ENCODE measurements around the gene ACP2.

ACP2 gene

DNA sequence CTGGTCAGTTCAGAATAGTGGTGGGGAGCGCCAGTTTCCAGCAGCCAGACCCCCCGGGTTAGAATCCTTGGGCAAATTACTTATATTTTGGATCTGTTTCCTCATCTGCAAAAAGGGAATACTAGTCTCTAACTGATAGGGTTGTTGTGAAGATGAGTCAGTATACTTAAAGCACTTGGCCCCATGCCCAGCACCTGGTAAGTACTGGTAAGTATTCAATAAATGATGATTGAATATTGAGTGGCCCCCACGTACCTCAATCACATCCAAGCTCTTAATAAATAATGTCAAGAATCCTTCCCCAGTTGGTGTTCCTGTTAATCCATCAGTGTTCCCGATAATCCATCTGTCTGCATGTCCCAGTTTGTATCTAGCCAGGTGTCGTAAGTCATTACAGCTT, 12.1 kb downstream of the ACP2 start:
- Histone ChIP-seq H3K9ac (ENCODE audit: low read length) (no peak overlapping the region), H3K27me3 (ENCODE audit: control insufficient read depth, insufficient read depth, low read length) (no peaks in the 10 kb centered on the region), H3K4me3 (ENCODE audit: low read length) (no peak overlapping the region), H3K36me3 (ENCODE audit: control insufficient read depth, low read depth, low read length) (peaks cover 31% of the 10 kb centered on the region), H3K9me3 (ENCODE audit: control insufficient read depth, low read depth, low read length) (no peaks in the 10 kb centered on the region), H3K4me1 (ENCODE audit: control insufficient read depth, low read depth, low read length) (no peaks in the 10 kb centered on the region), H3K27ac (ENCODE audit: low read length) (no peak overlapping the region)

DNA sequence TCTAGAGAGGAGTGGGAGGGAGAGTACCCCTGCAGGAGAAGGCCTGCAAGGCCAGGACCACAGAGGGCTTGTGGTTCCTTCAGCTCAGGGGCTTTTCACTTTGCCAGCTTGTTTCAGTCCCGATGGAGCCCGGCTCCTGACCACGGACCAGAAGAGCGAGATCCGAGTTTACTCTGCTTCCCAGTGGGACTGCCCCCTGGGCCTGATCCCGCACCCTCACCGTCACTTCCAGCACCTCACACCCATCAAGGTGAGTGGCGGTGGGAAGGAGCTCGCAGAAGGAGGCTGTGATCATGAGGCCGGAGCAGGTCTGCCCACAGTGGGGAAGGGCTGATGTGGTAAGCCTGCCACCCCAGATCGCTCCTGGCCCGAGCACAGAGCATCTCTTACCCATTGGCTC, 13.5 kb downstream of the ACP2 start:
- no peak overlapping the region for H3K4me3 ChIP-seq (ENCODE audit: low read length)
- H3K27me3 ChIP-seq (ENCODE audit: control insufficient read depth, insufficient read depth, low read length): no peaks in the 10 kb centered on the region
- H3K4me1 ChIP-seq (ENCODE audit: control insufficient read depth, low read depth, low read length): no peaks in the 10 kb centered on the region
- H3K27ac ChIP-seq (ENCODE audit: low read length): no peak overlapping the region
- peaks cover 29% of the 10 kb centered on the region for H3K36me3 ChIP-seq (ENCODE audit: control insufficient read depth, low read depth, low read length)
- H3K9me3 ChIP-seq (ENCODE audit: control insufficient read depth, low read depth, low read length): no peaks in the 10 kb centered on the region
- no peak overlapping the region for H3K9ac ChIP-seq (ENCODE audit: low read length)

DNA sequence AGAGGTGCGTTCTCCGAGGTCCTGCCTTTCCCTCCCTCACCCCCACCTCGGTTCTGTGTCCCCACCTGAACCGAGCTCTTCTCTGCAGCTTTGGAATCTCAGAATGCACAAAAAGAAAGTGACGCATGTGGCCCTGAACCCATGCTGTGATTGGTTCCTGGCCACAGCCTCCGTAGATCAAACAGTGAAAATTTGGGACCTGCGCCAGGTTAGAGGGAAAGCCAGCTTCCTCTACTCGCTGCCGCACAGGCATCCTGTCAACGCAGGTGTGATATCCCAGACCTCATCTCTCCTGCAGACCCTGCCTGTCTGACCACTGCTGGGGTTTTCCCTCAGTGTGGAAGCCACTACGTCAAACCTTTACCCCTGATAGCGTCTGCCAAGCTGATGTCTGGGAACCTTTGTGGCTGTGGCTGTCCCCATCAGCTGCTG, 13.9 kb downstream of the ACP2 start:
- Histone ChIP-seq H3K36me3 (ENCODE audit: control insufficient read depth, low read depth, low read length) (peaks cover 24% of the 10 kb centered on the region), H3K4me1 (ENCODE audit: control insufficient read depth, low read depth, low read length) (no peaks in the 10 kb centered on the region), H3K4me3 (ENCODE audit: low read length) (no peak overlapping the region), H3K9me3 (ENCODE audit: control insufficient read depth, low read depth, low read length) (no peaks in the 10 kb centered on the region), H3K27ac (ENCODE audit: low read length) (no peak overlapping the region), H3K27me3 (ENCODE audit: control insufficient read depth, insufficient read depth, low read length) (no peaks in the 10 kb centered on the region), H3K9ac (ENCODE audit: low read length) (no peak overlapping the region)

DNA sequence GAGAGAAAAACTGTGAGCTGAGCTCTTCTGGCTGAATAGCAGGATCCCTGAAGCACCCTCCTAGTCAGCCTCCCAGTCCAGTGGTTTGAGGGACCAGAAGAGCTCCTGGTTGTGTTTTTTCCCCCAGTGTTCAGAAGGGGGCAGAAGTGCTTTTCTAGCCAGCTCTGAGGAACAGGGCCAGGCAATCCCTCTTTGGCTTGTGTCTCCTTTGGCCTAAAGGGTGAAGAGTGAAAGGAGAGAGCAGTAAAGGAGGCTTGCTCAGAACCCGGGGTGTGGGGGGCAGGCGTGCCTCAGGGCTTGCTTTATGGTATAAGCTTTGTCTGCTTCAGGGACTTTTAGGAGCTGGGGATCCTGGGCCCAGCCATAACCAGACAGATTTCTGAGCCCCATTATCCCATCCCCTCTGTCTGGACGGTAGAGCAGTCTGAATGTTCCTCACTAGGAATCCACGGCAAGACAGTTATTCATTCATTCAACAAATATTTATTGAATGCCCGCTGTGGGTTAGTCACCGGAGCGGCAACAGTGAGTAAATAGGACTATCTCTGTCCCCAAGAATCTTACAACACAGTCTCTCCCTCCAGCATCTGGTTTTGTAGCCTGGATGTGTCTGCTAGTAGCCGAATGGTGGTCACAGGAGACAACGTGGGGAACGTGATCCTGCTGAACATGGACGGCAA, 14.5 kb downstream of the ACP2 start:
- no peak overlapping the region for H3K27ac ChIP-seq (ENCODE audit: low read length)
- no peaks in the 10 kb centered on the region for H3K9me3 ChIP-seq (ENCODE audit: control insufficient read depth, low read depth, low read length)
- no peak overlapping the region for H3K4me3 ChIP-seq (ENCODE audit: low read length)
- H3K9ac ChIP-seq (ENCODE audit: low read length): no peak overlapping the region
- peaks cover 19% of the 10 kb centered on the region for H3K36me3 ChIP-seq (ENCODE audit: control insufficient read depth, low read depth, low read length)
- H3K27me3 ChIP-seq (ENCODE audit: control insufficient read depth, insufficient read depth, low read length): no peaks in the 10 kb centered on the region
- no peaks in the 10 kb centered on the region for H3K4me1 ChIP-seq (ENCODE audit: control insufficient read depth, low read depth, low read length)

DNA sequence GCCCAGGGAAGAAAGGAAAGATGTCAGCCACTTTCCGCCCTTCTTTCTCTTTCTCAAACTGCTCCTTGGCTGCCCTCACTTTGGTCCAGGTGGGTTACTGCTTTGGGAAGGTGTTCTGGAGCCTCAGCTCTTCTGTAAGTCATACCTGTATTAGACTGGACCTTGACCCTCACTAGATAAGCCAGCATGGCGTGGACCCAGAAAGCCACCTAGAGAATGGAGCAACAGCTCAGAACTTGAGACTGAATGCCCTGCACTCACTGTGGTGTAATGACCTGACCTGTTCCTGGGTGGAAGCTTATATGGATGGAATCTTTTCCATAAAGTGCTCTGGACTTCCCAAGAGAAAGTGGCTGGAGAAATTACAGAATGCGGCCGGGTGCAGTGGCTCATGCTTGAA, 15.6 kb downstream of the ACP2 start:
- H3K36me3 ChIP-seq (ENCODE audit: control insufficient read depth, low read depth, low read length): peaks cover 14% of the 10 kb centered on the region
- no peak overlapping the region for H3K9ac ChIP-seq (ENCODE audit: low read length)

DNA sequence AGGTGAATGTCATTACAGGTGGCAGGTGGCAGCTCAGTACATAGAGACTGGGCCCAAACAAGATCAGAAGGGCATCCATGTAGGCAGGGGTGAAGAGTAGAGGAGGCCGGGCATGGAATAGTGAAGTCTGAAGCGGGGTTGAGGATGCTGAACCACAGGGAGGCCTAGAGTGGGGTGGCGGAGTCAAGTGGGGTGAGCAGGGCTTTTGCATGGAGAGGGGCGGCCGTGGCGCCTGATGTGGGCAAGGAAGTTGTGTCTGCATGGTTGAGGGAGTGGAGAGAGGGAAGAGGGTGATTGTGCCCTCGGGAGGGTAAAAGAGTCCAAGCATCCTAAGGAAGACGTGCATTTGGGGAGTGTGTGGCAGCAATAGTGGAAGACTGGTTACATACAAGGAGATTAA, 19.5 kb downstream of the ACP2 start:
- Histone ChIP-seq H3K36me3 (ENCODE audit: control insufficient read depth, low read depth, low read length) (peaks cover 8% of the 10 kb centered on the region), H3K9me3 (ENCODE audit: control insufficient read depth, low read depth, low read length) (no peaks in the 10 kb centered on the region), H3K27ac (ENCODE audit: low read length) (no peak overlapping the region), H3K27me3 (ENCODE audit: control insufficient read depth, insufficient read depth, low read length) (no peaks in the 10 kb centered on the region), H3K9ac (ENCODE audit: low read length) (no peak overlapping the region), H3K4me3 (ENCODE audit: low read length) (no peak overlapping the region), H3K4me1 (ENCODE audit: control insufficient read depth, low read depth, low read length) (no peaks in the 10 kb centered on the region)

More for the DNA sequence above, 15.6 kb downstream of the ACP2 start:
- no peaks in the 10 kb centered on the region for H3K4me1 ChIP-seq (ENCODE audit: control insufficient read depth, low read depth, low read length)
- H3K9me3 ChIP-seq (ENCODE audit: control insufficient read depth, low read depth, low read length): no peaks in the 10 kb centered on the region
- no peaks in the 10 kb centered on the region for H3K27me3 ChIP-seq (ENCODE audit: control insufficient read depth, insufficient read depth, low read length)
- no peak overlapping the region for H3K4me3 ChIP-seq (ENCODE audit: low read length)
- H3K27ac ChIP-seq (ENCODE audit: low read length): no peak overlapping the region

DNA sequence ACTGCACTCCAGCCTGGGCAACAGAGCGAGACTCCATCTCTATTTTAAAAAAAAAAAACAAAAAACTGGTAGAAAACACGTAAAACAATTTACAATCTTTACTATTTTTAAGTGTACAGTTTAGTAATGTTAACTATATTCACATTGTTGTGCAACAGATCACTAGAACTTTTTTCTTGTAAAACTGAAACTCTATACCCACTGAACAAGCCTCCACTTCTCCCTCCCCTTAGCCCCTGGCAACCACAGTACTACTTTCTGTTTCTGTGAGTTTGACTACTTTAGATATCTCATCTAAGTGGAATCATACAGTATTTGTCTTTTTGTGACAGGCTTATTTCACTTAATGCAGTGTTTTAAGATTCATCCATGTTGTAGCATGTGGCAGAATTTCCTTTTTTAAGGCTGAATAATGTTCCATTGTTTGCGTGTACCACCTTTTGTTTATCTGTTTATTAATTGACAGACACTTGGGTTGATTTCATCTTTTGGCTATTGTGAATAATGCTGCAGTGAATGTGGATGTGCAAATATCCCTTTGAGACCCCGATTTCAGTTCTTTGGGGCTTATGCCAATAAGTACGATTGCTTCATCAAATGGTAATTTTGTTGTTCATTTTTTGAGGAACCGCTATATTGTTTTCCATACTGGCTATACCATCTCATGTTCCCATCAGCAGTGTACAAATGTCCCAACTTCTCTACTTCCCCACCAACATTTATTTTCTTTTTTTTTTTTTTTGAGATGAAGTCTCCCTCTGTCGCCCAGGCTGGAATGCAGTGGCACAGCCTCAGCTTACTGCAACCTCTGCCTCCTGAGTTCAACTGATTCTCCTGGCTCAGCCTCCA, 22.8 kb downstream of the ACP2 start:
- H3K4me1 ChIP-seq (ENCODE audit: control insufficient read depth, low read depth, low read length): no peaks in the 10 kb centered on the region
- H3K27ac ChIP-seq (ENCODE audit: low read length): no peak overlapping the region
- peaks cover 14% of the 10 kb centered on the region for H3K36me3 ChIP-seq (ENCODE audit: control insufficient read depth, low read depth, low read length)
- H3K9ac ChIP-seq (ENCODE audit: low read length): no peak overlapping the region
- H3K4me3 ChIP-seq (ENCODE audit: low read length): no peak overlapping the region
- no peaks in the 10 kb centered on the region for H3K27me3 ChIP-seq (ENCODE audit: control insufficient read depth, insufficient read depth, low read length)
- H3K9me3 ChIP-seq (ENCODE audit: control insufficient read depth, low read depth, low read length): no peaks in the 10 kb centered on the region

DNA sequence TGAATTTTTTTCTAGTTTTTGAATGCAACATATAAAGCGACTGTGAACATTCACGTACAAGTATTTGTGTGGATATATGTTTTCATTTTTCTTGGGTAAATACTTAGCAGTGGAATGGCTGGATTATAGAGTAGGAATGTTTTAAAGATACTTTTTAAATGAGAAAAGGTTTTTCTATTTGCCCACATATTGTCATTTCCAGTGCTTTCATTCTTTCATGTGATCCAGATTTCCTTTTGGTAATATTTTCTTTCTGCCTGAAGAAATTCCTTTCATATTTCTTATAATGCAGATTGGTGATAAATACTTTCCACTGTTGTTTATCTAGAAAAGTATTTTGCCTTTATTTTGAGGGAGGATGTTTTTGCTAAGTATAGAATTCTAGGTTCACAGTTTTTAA, 25.9 kb downstream of the ACP2 start:
- no peak overlapping the region for H3K9ac ChIP-seq (ENCODE audit: low read length)
- no peaks in the 10 kb centered on the region for H3K4me1 ChIP-seq (ENCODE audit: control insufficient read depth, low read depth, low read length)
- no peak overlapping the region for H3K4me3 ChIP-seq (ENCODE audit: low read length)
- no peaks in the 10 kb centered on the region for H3K27me3 ChIP-seq (ENCODE audit: control insufficient read depth, insufficient read depth, low read length)
- no peaks in the 10 kb centered on the region for H3K9me3 ChIP-seq (ENCODE audit: control insufficient read depth, low read depth, low read length)
- no peak overlapping the region for H3K27ac ChIP-seq (ENCODE audit: low read length)
- peaks cover 11% of the 10 kb centered on the region for H3K36me3 ChIP-seq (ENCODE audit: control insufficient read depth, low read depth, low read length)

DNA sequence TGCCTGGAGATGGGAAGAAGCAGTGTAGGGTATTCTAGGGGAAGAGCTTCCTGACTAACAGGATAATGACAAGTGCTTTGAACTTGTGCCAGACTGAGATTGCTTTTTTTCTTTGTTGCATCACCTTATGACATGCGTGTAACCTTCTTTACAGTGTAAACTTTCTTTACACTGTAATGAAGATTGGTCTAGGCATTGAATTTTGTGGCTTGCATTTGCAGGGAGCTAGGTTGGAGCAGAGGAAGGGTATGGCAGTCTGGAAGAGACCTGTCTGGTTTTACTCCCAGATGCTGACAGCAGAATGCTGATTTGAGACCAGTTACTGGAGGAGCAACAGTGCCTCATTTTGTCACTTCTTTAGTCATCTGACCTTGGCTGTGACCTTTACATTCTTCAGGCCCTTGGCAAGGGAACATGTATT, 28.2 kb downstream of the ACP2 start:
- Histone ChIP-seq H3K27me3 (ENCODE audit: control insufficient read depth, insufficient read depth, low read length) (no peaks in the 10 kb centered on the region), H3K9ac (ENCODE audit: low read length) (no peak overlapping the region), H3K9me3 (ENCODE audit: control insufficient read depth, low read depth, low read length) (no peaks in the 10 kb centered on the region), H3K4me1 (ENCODE audit: control insufficient read depth, low read depth, low read length) (peaks cover 10% of the 10 kb centered on the region), H3K4me3 (ENCODE audit: low read length) (no peak overlapping the region), H3K27ac (ENCODE audit: low read length) (no peak overlapping the region), H3K36me3 (ENCODE audit: control insufficient read depth, low read depth, low read length) (peaks cover 6% of the 10 kb centered on the region)

DNA sequence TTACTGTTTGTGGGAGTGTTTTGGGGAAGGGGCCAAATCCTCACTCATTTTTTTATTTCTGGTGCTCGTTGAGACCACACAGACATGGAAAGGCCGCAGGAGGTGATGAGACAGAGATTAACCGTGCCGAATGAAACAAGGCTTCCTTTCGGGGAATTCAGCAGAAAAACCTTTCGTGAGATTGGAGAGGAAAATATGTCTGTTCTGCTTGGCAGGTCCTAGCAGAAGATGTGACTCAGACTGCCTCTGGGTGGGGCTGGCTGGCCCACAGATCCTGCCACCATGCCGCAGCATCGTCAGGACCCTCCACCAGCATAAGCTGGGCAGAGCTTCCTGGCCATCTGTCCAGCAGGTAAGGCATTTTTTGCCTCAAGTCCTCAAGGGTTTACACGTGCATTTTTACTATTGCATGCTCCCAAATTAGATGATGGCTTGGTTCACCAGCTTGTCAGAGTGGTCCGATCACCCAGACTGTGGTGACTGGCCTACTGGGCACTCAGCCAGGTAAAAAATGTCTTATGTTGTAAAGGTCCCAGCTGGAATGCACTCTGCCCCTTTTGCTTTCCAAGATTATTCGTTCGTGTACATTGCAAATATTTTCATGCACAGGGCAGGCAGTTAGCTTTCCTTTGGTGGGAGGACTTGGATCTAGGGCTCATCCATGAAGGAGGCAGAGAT, 32.4 kb downstream of the ACP2 start:
- no peak overlapping the region for H3K27ac ChIP-seq (ENCODE audit: low read length)
- H3K9me3 ChIP-seq (ENCODE audit: control insufficient read depth, low read depth, low read length): no peaks in the 10 kb centered on the region
- peak overlapping the region; percentile 83 for H3K4me3 ChIP-seq (ENCODE audit: low read length)
- H3K9ac ChIP-seq (ENCODE audit: low read length): peak overlapping the region; percentile 98
- no peaks in the 10 kb centered on the region for H3K36me3 ChIP-seq (ENCODE audit: control insufficient read depth, low read depth, low read length)
- no peaks in the 10 kb centered on the region for H3K27me3 ChIP-seq (ENCODE audit: control insufficient read depth, insufficient read depth, low read length)
- H3K4me1 ChIP-seq (ENCODE audit: control insufficient read depth, low read depth, low read length): peaks cover 12% of the 10 kb centered on the region

DNA sequence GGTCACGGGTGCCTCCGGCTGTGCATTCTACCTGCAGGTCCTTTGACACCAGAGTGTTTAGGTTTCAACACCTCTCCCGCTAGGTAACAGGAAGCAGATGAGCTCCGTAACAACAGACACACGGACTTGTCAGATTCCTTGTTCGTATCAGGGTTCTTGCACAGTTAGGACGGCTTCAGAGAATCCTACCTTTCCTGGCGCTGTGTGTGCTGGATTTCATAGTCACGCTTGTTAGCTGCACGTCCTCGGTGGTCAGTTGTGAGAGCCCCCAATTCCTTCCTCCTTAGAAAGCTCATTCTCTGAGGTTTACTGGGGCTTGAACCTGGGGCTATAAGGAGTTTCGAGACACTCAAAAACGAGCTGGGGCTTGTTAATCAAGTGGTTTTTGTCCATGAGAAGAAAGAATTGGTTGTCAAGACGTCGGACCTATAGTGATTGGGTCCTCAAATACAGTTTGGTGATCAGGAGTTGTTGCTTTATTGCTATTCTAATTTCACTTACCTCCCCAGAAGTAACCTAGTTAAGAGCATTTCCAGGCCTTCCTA, 33.2 kb downstream of the ACP2 start:
- Histone ChIP-seq H3K4me1 (ENCODE audit: control insufficient read depth, low read depth, low read length) (peaks cover 12% of the 10 kb centered on the region), H3K27me3 (ENCODE audit: control insufficient read depth, insufficient read depth, low read length) (no peaks in the 10 kb centered on the region), H3K27ac (ENCODE audit: low read length) (peak overlapping the region; percentile 99), H3K36me3 (ENCODE audit: control insufficient read depth, low read depth, low read length) (no peaks in the 10 kb centered on the region), H3K9ac (ENCODE audit: low read length) (peak overlapping the region; percentile 98), H3K4me3 (ENCODE audit: low read length) (peak overlapping the region; percentile 83), H3K9me3 (ENCODE audit: control insufficient read depth, low read depth, low read length) (no peaks in the 10 kb centered on the region)

Measured in iPS-18a (cell line).